Mesendoderm (in vitro differentiated cells): ENCODE measurements around the gene ABHD2.
A peak's percentile ranks its signal among the peaks of the same experiment; 100 is the strongest.

Experiments used
- DNase-seq: peaks from one replicate; pipeline ENCODE4 v3.0.0; 2013
- H2AK5ac ChIP-seq: 2 replicates; pipeline ENCODE4 v1.6.1; 2013; ENCODE audit warnings: low read length, inconsistent platforms
- H2BK120ac ChIP-seq: 2 replicates; pipeline ENCODE4 v1.6.1; 2013; ENCODE audit warnings: low read depth, mild to moderate bottlenecking, low read length, moderate library complexity, mixed read lengths
- H2BK15ac ChIP-seq: replicated peaks from 2 replicates; pipeline ENCODE4 v1.6.1; 2013; ENCODE audit warnings: low read depth, mild to moderate bottlenecking, moderate library complexity
- H2BK5ac ChIP-seq: 2 replicates; pipeline ENCODE4 v1.6.1; 2013; ENCODE audit warnings: low read length, inconsistent platforms
- H3K18ac ChIP-seq: 2 replicates; pipeline ENCODE4 v1.6.1; 2013; ENCODE audit warnings: mild to moderate bottlenecking, low read length, mixed read lengths
- H3K23ac ChIP-seq: one replicate; pipeline ENCODE4 v1.6.1; 2013; ENCODE audit warnings: low read length
- H3K27ac ChIP-seq: 2 replicates; pipeline ENCODE4 v1.5.1; 2013; ENCODE audit warnings: low read depth, mild to moderate bottlenecking, inconsistent platforms, low read length, moderate library complexity
- H3K27me3 ChIP-seq: 2 replicates; pipeline ENCODE4 v1.6.1; 2013; ENCODE audit warnings: low read length, control low read depth, mild to moderate bottlenecking, inconsistent platforms; ENCODE audit not compliant: insufficient read depth, poor library complexity
- H3K36me3 ChIP-seq: 2 replicates; pipeline ENCODE4 v1.6.1; 2013; ENCODE audit warnings: low read length, inconsistent platforms; ENCODE audit not compliant: control insufficient read depth, insufficient read depth
- H3K4ac ChIP-seq: one replicate; pipeline ENCODE4 v1.6.1; 2013; ENCODE audit warnings: low read depth, mild to moderate bottlenecking, low read length, moderate library complexity
- H3K4me1 ChIP-seq: 2 replicates; pipeline ENCODE4 v1.6.1; 2013; ENCODE audit warnings: low read depth, low read length, inconsistent platforms; ENCODE audit not compliant: control insufficient read depth
- H3K4me2 ChIP-seq: 2 replicates; pipeline ENCODE4 v1.6.1; 2013; ENCODE audit warnings: low read length
- H3K4me3 ChIP-seq: 2 replicates; pipeline ENCODE4 v1.5.1; 2013; ENCODE audit warnings: mild to moderate bottlenecking, low read length
- H3K56ac ChIP-seq: one replicate; pipeline ENCODE4 v1.6.1; 2013; ENCODE audit warnings: low read length
- H3K79me1 ChIP-seq: 2 replicates; pipeline ENCODE4 v1.6.1; 2013; ENCODE audit warnings: low read length, inconsistent platforms
- H3K79me2 ChIP-seq: 2 replicates; pipeline ENCODE4 v1.6.1; 2013; ENCODE audit warnings: mild to moderate bottlenecking, low read length; ENCODE audit not compliant: control insufficient read depth, insufficient read depth
- H3K9ac ChIP-seq: 2 replicates; pipeline ENCODE4 v1.6.1; 2013; ENCODE audit warnings: low read length, inconsistent platforms
- H4K5ac ChIP-seq: one replicate; pipeline ENCODE4 v1.6.1; 2013; ENCODE audit warnings: low read length
- H4K8ac ChIP-seq: one replicate; pipeline ENCODE4 v1.6.1; 2013; ENCODE audit warnings: low read depth, mild to moderate bottlenecking, control low read depth, low read length, moderate library complexity
- WGBS: extraction: QIAGEN DNeasy Blood & Tissue Kit; methylation state at CpG from one replicate; pipeline ENCODE4 v1.1.7; 2013; ENCODE audit warnings: low lambda C conversion rate, missing lambda C conversion rate; ENCODE audit not compliant: insufficient coverage; ENCODE audit errors: extremely low coverage; 5-methylcytosine and 5-hydroxymethylcytosine counted together

Gene ABHD2

DNA sequence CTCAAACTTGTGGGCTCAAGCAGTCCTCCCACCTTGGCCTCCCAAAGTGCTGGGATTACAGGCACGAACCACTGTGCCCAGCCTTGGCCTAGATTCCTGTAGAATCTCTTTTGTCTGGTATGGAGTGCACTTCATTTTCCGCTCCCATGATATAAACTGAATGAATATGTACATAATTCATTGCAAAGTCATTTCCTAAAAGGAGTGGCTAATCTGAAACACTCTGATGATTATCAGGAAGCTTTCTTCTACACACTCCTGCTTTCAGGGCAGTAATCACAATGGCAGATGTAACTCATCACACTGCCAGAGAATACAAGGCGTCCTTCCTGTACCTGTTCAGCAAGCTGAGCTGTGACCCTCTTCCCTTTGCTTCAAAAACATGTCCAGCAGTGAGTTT lies 104.5 kb downstream of the ABHD2 start:
- no peak overlapping the region for H2AK5ac ChIP-seq
- H3K56ac ChIP-seq, result no peak overlapping the region
- H3K36me3 ChIP-seq, result no peaks in the 10 kb centered on the region
- H2BK5ac ChIP-seq, result no peak overlapping the region
- WGBS, result no CpG with 5 or more reads among the region's 3 CpGs
- no peak overlapping the region for H3K18ac ChIP-seq
- H3K79me1 ChIP-seq, result no peaks in the 10 kb centered on the region
- no peaks in the 10 kb centered on the region for H3K27me3 ChIP-seq
- H3K4me2 ChIP-seq, result no peak overlapping the region
- H3K79me2 ChIP-seq, result no peaks in the 10 kb centered on the region
- H3K9ac ChIP-seq, result no peak overlapping the region
- no peak overlapping the region for H4K8ac ChIP-seq
- H3K4me3 ChIP-seq, result no peak overlapping the region
- H3K4me1 ChIP-seq, result no peaks in the 10 kb centered on the region
- H3K4ac ChIP-seq, result no peak overlapping the region
- no peak overlapping the region for H3K27ac ChIP-seq
- no peak overlapping the region for H4K5ac ChIP-seq
- DNase-seq, result no peak
- no peak overlapping the region for H2BK120ac ChIP-seq
- H2BK15ac ChIP-seq, result no peak overlapping the region
- H3K23ac ChIP-seq, result no peak overlapping the region

DNA sequence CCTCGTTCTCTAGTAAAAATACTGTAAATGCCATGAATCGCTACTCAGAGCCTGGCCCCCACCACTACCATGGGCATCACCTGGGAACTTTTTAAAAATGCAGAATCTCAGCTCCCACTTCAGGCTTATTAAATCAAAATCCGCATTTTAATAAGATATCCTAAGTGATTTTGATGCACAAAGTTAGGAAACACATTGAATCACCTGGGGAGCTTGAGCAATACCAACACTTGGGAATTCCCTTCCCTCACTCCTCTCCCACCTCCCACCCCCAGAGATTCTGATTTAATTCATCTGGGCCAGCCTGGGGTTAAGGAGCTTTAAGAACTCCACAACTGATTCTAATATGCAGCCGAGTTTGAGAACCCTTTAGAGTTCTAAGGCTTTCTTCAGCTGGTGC lies 106.4 kb downstream of the ABHD2 start:
- no peak overlapping the region for H3K27ac ChIP-seq
- H3K27me3 ChIP-seq, result no peaks in the 10 kb centered on the region
- no peaks in the 10 kb centered on the region for H3K79me1 ChIP-seq
- no peak overlapping the region for H2AK5ac ChIP-seq
- peaks cover 12% of the 10 kb centered on the region for H3K4me1 ChIP-seq
- H2BK5ac ChIP-seq, result no peak overlapping the region
- DNase-seq, result no peak
- H2BK120ac ChIP-seq, result no peak overlapping the region
- no peak overlapping the region for H4K8ac ChIP-seq
- no peak overlapping the region for H3K4me2 ChIP-seq
- no peak overlapping the region for H3K18ac ChIP-seq
- no peak overlapping the region for H2BK15ac ChIP-seq
- no peaks in the 10 kb centered on the region for H3K36me3 ChIP-seq
- H3K23ac ChIP-seq, result no peak overlapping the region
- no peaks in the 10 kb centered on the region for H3K79me2 ChIP-seq
- no peak overlapping the region for H3K9ac ChIP-seq
- H3K56ac ChIP-seq, result no peak overlapping the region
- H4K5ac ChIP-seq, result no peak overlapping the region
- no CpG with 5 or more reads among the region's 4 CpGs for WGBS
- no peak overlapping the region for H3K4me3 ChIP-seq
- H3K4ac ChIP-seq, result no peak overlapping the region

DNA sequence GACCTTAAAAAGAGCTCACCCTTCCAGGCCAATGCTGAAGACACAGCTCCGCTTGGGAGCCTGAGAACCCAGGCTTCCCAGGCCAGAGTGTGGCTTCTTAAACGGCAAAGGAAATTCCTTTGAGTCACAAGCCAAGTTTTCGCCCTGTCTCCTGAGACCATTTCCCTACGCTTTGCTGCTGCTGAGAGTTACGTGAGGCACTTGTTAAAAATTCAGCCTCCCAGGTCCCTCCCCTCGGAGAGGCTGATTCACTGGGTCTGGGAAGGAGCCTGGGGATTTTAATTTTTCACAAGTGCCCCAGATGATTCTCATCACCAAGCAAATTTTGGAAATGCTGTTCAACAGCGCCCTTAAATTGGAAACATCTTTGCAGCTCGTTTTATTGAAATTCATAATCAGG lies 107.6 kb downstream of the ABHD2 start:
- Histone ChIP-seq H3K27ac (no peak overlapping the region), H3K79me1 (no peaks in the 10 kb centered on the region), H3K4me2 (no peak overlapping the region), H3K4ac (no peak overlapping the region), H3K4me1 (peaks cover 12% of the 10 kb centered on the region), H3K27me3 (no peaks in the 10 kb centered on the region), H2BK15ac (no peak overlapping the region), H2BK120ac (no peak overlapping the region), H3K79me2 (no peaks in the 10 kb centered on the region), H3K36me3 (no peaks in the 10 kb centered on the region), H3K9ac (no peak overlapping the region), H2AK5ac (no peak overlapping the region), H3K23ac (no peak overlapping the region), H3K4me3 (no peak overlapping the region), H4K5ac (no peak overlapping the region), H3K18ac (no peak overlapping the region), H2BK5ac (no peak overlapping the region), H4K8ac (no peak overlapping the region), H3K56ac (no peak overlapping the region)
- no CpG with 5 or more reads among the region's 8 CpGs for WGBS
- no peak for DNase-seq

DNA sequence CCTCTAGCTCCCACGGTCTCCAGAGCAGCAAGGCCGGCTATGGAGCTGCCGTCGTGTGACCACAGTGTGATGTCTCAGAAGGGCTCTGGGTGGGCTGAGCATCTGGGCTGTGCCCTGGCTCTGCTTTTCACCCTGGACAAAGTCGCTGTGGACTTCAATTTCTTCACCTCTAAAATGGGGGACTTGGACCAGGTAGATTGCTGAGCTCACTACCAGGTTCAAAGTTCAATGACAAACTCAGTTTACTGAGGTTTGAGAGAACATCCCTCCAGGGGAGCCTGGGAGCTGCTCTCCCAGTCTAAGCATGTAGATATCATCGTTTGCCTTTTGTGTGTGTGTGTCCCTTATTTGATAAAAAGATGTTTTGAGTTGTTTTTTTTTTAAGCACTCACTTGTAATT lies 108.0 kb downstream of the ABHD2 start:
- H3K79me1 ChIP-seq, result no peaks in the 10 kb centered on the region
- no peak overlapping the region for H3K23ac ChIP-seq
- H2BK5ac ChIP-seq, result no peak overlapping the region
- H2AK5ac ChIP-seq, result no peak overlapping the region
- H3K4me1 ChIP-seq, result peaks cover 12% of the 10 kb centered on the region
- no peak overlapping the region for H4K8ac ChIP-seq
- H3K9ac ChIP-seq, result no peak overlapping the region
- no peak overlapping the region for H3K4ac ChIP-seq
- H3K4me2 ChIP-seq, result no peak overlapping the region
- H3K4me3 ChIP-seq, result no peak overlapping the region
- no peaks in the 10 kb centered on the region for H3K79me2 ChIP-seq
- WGBS, result no CpG with 5 or more reads among the region's 6 CpGs
- H4K5ac ChIP-seq, result no peak overlapping the region
- no peak for DNase-seq
- no peak overlapping the region for H3K56ac ChIP-seq
- H2BK120ac ChIP-seq, result no peak overlapping the region
- H3K36me3 ChIP-seq, result no peaks in the 10 kb centered on the region
- H2BK15ac ChIP-seq, result no peak overlapping the region
- H3K18ac ChIP-seq, result no peak overlapping the region
- no peaks in the 10 kb centered on the region for H3K27me3 ChIP-seq
- no peak overlapping the region for H3K27ac ChIP-seq

DNA sequence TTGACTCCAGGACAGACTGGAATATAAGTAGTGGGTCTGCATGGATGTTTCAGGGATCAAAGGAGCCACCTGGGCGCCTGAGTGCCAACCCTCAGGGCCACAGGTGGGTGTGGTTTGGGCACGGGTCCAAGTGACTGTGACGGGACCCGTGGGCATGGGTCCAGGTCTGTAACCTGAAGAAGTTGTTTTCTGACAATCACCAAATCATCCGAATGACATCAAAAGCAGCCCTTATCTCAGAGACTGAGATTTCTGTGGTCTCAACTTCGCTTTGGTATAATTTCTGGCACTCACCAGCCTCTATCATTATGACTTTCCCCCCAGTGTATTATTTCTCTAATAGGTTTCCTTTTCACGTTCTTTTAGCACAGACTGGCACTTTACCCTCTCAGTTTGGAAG lies 108.7 kb downstream of the ABHD2 start:
- Histone ChIP-seq H3K27ac (no peak overlapping the region), H3K23ac (no peak overlapping the region), H2BK15ac (no peak overlapping the region), H2BK120ac (no peak overlapping the region), H3K4me2 (no peak overlapping the region), H3K56ac (no peak overlapping the region), H2AK5ac (no peak overlapping the region), H3K9ac (no peak overlapping the region), H4K5ac (no peak overlapping the region), H3K36me3 (no peaks in the 10 kb centered on the region), H3K4me3 (no peak overlapping the region), H4K8ac (no peak overlapping the region), H3K27me3 (no peaks in the 10 kb centered on the region), H3K79me2 (no peaks in the 10 kb centered on the region), H3K79me1 (no peaks in the 10 kb centered on the region), H2BK5ac (no peak overlapping the region), H3K4ac (no peak overlapping the region), H3K18ac (no peak overlapping the region), H3K4me1 (peaks cover 12% of the 10 kb centered on the region)
- no CpG with 5 or more reads among the region's 7 CpGs for WGBS
- no peak for DNase-seq

DNA sequence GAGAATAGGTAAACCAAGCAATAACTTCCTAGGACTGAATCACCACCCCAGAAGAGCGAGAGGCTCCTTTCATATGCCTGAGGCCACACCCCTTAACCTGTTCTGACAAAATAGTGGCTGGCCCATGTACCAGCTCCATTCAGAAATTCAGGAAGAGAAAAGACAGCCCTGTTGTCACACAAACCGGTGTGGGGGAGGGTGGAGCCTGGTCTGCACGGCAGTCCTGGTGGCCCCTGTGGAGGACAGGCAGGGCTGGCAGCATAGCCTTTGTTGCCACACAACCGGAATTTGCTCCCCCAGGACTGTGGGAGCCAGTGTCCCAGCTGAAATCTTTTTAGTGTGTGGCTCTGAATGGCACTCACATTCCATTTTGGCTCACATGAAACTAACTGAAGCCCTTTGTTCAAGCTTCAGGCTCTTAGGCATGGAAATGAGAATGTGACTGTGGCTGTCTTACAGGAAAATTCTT lies 109.3 kb downstream of the ABHD2 start:
- Histone ChIP-seq H3K27me3 (no peaks in the 10 kb centered on the region), H3K4me1 (peaks cover 12% of the 10 kb centered on the region), H3K4me3 (no peak overlapping the region), H2AK5ac (no peak overlapping the region), H2BK15ac (no peak overlapping the region), H3K23ac (no peak overlapping the region), H2BK5ac (no peak overlapping the region), H3K4me2 (no peak overlapping the region), H3K4ac (no peak overlapping the region), H4K8ac (no peak overlapping the region), H3K27ac (peak overlapping the region; percentile 4), H3K36me3 (no peaks in the 10 kb centered on the region), H2BK120ac (no peak overlapping the region), H3K79me2 (no peaks in the 10 kb centered on the region), H3K79me1 (no peaks in the 10 kb centered on the region), H3K56ac (peak overlapping the region; percentile 26), H4K5ac (no peak overlapping the region), H3K9ac (no peak overlapping the region), H3K18ac (no peak overlapping the region)
- DNase-seq, result peak; percentile 75
- WGBS, result no CpG with 5 or more reads among the region's 4 CpGs
